Liver (tissue), 3 donors: Measurements from ENCODE around the gene WHRN.

Experiments
- CTCF ChIP-seq: fragments of 150-350 bp; IDR thresholded peaks from 2 replicates; pipeline ENCODE4 v1.5.1; 2017; ENCODE audit warnings: improper control_type of control experiment, low read depth, low read length; ENCODE audit not compliant: missing input control
- EGR1 ChIP-seq, 2 donors: IDR thresholded peaks; 2 replicates each; pipeline ENCODE4 v1.6.1; 2016 to 2018; ENCODE audit warnings: antibody characterized with exemption in 2 of 2, low read depth in 2 of 2
- FOXA1 ChIP-seq: IDR thresholded peaks from 2 replicates; pipeline ENCODE4 v1.6.1; 2016; ENCODE audit warnings: antibody characterized with exemption
- RAD21 ChIP-seq, 2 donors: IDR thresholded peaks; 2 replicates each; pipeline ENCODE4 v1.6.1; 2016; ENCODE audit warnings: antibody characterized with exemption in 2 of 2, mild to moderate bottlenecking in 2 of 2
- REST ChIP-seq: IDR thresholded peaks from 2 replicates; pipeline ENCODE4 v1.6.1; 2016; ENCODE audit warnings: antibody characterized with exemption, mild to moderate bottlenecking
- TAF1 ChIP-seq: conservative IDR thresholded peaks from 2 replicates; pipeline ENCODE4 v1.6.1; 2016; ENCODE audit warnings: antibody characterized with exemption, mild to moderate bottlenecking
- YY1 ChIP-seq: IDR thresholded peaks from 2 replicates; pipeline ENCODE4 v1.6.1; 2016; ENCODE audit warnings: antibody characterized with exemption, mild to moderate bottlenecking
- ZBTB33 ChIP-seq: IDR thresholded peaks from 2 replicates; pipeline ENCODE4 v1.6.1; 2016; ENCODE audit warnings: antibody characterized with exemption
- TF ChIP-seq, protein P1 (sequence below): IDR thresholded peaks from 2 replicates; pipeline ENCODE4 v1.6.1; 2016; ENCODE audit warnings: antibody characterized with exemption
- donor health status: healthy.
- donor health status: healthy.

GRCh38 chr9:114414346-114414745, 90.9 kb downstream of the WHRN start:
- TF ChIP-seq RAD21 (IDR thresholded peaks at IDR 0.05) (no peak), CTCF (no peak), TAF1 (no peak), ZBTB33 (no peak), REST (no peak), FOXA1 (no peak), EGR1 (IDR thresholded peaks at IDR 0.05; ENCODE audit: low read depth in 2 of 2) (no peak), YY1 (no peak)
- TF ChIP-seq, protein P1, sequence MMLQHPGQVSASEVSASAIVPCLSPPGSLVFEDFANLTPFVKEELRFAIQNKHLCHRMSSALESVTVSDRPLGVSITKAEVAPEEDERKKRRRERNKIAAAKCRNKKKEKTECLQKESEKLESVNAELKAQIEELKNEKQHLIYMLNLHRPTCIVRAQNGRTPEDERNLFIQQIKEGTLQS, result no peak
